ENCODE data around the gene RLBP1.
"Not testable (repeated sequence)": the region's sequence is repeated elsewhere in the genome, so short reads cannot be mapped to it uniquely, and the experiment has no call there.

RLBP1 gene

DNA sequence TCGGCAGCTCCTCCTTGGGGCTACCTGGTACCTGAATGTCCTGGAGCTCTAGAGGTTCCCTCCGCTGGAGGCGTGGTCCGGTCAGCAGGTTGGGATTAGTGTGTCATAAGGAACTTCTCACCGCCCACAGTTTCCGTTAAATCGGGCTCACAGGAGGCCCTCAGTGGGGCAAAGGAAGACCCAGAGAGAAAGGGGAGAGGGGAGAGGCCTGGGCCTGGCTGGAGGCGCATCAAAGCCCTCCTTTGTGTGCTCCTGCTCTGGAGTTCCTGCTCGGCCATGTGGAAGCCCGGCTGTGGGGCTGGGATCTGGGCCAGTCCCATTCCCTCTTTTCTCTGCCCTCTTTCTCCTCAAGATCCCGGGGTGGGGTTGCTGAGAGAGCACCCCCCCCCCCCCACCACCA is at the start of gene RLBP1:
RLBP1 (minus strand) TSS at position 37 of the 400 bp plus-strand sequence. CDS start 2,604 bp downstream, outside the sequence.
- DNase-seq = peak in 44 of 58 donors; percentile 8 to 71 (median 41)

GRCh38 chr15:89250142-89250541 is 28.8 kb upstream of the RLBP1 start:
- DNase-seq = not testable (repeated sequence)

- no peak for DNase-seq
Observed at GRCh38 chr15:89248584-89248983, 27.2 kb upstream of the RLBP1 start.

DNA sequence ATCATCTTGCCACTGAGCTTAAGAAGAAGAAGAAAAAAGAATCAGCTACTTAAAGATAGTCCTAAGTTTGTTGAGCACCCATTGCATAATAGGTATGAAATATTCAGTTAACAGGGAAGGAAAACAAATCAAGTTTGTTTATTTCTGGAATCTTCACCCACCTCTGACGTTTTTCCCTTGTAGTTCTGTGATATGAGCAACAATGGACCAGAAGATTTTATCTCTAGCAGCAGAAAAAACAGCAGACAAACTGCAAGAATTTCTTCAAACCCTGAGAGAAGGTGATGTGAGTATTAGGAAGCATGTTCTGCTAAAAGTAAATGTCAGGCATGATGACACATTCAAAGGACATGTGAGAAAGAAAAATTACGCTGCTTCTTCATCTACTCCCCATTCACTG is 26.1 kb upstream of the RLBP1 start:
- DNase-seq = no peak

GRCh38 chr15:89244574-89244903 is 23.2 kb upstream of the RLBP1 start:
- no peak for DNase-seq

DNA sequence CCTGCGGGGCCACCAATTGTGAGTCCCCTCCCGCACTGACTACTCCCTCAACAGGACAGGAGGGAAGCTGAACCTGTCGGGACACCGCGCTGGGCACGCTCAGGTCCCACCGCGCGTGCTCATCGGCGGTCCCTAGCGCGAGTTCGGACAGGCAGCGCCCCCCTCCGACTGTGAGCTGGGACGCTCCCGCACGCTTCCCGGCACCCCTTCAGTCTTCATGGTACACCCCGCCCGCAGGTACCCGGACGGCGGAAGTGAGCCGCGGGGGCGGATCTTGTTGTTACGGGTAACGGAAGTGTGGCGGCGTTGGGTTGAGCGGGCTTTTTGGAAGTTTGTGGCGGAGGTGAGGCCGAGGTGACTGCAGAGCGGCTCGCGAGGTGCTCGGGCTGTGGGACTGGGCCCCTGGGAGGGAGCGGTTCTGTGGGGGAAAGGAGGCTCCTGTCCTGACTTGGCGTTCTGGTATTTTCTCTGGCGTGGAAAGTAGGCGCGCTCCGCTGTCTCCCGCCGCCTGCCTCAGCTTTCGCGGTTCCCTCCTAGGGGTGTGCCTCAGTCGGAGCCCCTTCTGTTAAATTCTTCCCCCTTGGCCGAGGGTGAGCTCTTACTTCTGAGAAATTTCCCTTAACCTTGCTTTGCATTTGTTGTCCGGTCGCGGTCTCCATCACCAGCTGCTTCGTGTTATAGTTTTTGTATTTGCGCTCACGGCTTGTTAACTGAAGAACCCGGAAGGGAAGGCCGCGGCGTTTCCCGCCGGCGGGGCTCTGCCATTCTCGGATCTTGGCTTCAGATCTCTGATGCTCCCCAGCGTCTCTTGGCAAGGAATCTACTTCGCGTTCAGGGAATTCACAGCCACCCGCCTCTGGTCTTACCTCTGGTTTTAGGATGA is 22.6 kb upstream of the RLBP1 start, which contains the start of gene FANCI:
FANCI (plus strand) TSS at position 289 of the 883 bp plus-strand sequence. CDS start 3,669 bp downstream, outside the sequence.
- DNase-seq = peak; percentile 46 to 96 (median 89)

GRCh38 chr15:89243046-89243690 is 21.8 kb upstream of the RLBP1 start:
- no peak for DNase-seq

DNA sequence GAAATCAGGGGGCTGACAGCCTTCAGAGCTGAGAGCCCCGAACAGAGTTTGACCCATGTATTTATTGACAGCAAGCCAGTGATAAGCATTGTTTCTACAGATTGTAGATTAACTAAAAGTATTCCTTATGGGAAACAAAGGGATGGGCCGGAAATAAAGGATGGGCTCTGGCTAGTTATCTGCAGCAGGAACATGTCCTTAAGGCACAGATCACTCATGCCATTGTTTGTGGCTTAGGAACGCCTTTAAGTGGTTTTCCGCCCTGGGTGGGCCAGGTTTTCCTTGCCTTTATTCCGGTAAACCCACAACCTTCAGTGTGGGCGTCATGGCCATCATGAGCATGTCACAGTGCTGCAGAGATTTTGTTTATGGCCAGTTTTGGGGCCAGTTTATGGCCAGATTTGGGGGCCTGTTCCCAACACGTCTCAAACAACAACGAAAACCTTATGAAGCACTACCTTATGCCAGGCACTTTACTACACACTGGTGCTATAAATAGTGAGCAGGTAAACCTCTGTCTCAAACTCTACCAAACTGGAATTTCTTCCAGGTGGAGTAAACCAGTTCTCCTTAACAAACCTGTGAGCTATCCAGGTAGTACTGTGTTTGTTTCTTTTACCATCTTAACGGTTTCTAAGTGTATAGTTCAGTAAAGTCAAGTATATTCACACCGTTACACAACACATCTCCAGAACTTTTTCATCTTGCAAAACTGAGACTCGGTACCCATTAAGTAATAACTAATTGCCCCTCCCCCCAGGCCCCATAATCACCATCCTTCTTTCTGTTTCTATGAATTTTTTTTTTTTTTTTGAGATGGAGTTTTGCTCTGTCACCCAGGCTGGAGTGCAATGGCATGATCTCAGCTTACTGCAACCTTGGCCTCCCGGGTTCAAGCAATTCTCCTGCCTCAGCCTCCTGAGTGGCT is 18.8 kb upstream of the RLBP1 start:
- not testable (repeated sequence) for DNase-seq

GRCh38 chr15:89231832-89232231 is 10.5 kb upstream of the RLBP1 start:
- DNase-seq = no peak

GRCh38 chr15:89230277-89230676 is 8.9 kb upstream of the RLBP1 start:
- DNase-seq = no peak

GRCh38 chr15:89227425-89227824 is 6.0 kb upstream of the RLBP1 start:
- no peak for DNase-seq

GRCh38 chr15:89226359-89227221 is 5.2 kb upstream of the RLBP1 start:
- peak in 1 of 58 donors; percentile 29 for DNase-seq

GRCh38 chr15:89225588-89225987 is 4.2 kb upstream of the RLBP1 start:
- no peak for DNase-seq

- DNase-seq = no peak
Observed at GRCh38 chr15:89218531-89218930, 2.8 kb downstream of the RLBP1 start.

DNA sequence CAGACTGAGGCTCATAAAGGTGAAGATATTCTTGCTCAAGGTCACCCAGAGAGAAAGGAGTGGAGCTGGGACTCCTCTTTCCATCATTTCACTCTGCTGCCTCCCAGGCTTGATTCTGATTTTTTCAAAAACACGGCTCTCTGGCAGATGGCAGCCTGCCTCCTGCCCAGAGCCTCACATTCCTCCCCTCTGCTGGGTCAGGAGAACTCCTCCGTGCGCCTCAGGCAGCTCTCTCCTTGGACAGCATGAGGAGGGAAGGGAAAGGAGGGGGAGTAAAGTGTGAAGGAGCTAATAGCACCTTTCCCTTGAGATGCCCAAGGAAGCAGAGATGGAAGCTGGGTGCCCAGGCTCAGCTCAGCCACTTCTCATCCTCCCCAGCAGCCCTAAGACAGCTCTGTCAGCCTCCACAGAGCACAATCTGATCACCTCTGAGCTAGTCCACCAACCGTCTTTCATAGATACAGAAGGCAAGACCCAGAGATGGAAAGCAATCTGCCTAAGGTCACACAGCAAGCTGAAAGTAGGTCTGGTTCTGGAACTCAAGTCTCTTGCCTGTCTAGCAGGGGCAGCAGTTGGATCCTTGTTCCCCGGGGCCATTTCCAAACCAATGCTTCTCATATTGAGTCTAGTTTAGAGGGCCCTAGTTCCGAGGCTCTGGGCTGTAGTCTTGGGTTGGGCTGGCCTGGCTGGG is 3.5 kb downstream of the RLBP1 start:
- DNase-seq = peak in 2 of 58 donors; percentile 8 to 34

GRCh38 chr15:89217031-89217430 is 4.3 kb downstream of the RLBP1 start:
- no peak for DNase-seq

DNA sequence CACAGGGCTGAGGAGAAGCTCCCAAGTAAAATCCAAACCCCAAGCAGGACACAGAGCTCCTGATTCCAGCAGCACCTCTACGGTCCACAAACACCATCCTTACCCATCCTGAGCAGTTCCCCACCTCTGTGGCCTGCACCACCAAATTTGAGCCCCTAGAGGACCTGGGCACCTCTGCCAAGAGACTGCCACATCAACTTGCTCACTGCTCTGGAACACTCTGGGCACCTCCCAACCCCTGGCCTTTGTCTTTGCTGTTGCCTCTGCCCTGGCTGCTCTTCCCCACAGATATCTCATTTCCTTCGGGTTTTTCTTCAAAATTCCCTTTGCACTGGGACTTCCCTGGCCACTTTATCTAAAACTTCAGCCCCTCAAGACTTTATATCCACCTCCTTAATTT is 5.8 kb downstream of the RLBP1 start:
- DNase-seq = no peak

DNA sequence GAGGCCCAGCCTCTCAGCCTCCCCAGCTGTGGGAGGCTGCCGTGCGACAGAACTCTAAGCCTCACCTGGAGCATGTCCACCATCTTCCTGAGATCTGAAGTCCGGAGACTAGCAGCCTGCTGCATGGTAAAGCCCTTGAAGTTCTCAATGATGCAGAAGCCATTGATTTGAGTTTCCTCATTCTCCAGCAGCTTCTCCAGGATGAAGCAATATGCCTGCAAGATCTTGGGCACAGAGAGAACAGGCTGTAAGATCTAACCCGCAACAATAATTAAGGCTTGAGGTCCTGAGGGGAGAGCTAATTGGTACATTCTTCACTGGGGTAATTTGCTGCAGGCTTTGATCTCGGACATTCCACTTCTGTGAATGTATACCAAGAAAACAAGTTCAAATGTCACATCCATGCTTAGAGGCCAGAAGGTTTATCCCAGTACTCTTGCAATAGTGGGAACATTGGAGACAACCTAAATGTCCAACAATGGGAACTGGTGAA is 9.7 kb downstream of the RLBP1 start:
- no peak for DNase-seq

- no peak for DNase-seq
Observed at GRCh38 chr15:89209057-89209456, 12.3 kb downstream of the RLBP1 start.

DNA sequence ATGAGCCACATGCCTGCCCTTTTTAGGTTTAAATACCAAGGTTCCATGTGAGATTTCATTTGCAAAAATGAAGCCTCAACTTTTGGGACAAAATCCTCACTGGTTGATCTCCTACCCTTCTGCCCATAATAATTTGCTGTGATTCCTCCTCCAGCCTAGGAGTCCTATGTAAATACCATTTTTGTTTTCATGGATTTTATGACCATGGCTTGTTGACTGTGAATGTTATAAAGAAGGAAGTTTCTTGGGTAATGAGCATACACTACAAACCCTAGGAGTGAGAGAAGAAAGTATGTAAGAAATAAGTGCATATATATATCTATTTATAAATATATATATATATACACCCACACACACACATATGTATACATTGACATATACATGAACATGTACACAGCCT is 13.1 kb downstream of the RLBP1 start:
- no peak for DNase-seq
